DLD1 (cell line): Measurements from ENCODE around the gene C10orf105.

Experiments
- in situ Hi-C: cut with HindIII; loops from 2 replicates; pipeline ENCODE4 v1.10.0; 2017; ENCODE audit warnings: low sequenced_read_pairs

Gene C10orf105

DNA sequence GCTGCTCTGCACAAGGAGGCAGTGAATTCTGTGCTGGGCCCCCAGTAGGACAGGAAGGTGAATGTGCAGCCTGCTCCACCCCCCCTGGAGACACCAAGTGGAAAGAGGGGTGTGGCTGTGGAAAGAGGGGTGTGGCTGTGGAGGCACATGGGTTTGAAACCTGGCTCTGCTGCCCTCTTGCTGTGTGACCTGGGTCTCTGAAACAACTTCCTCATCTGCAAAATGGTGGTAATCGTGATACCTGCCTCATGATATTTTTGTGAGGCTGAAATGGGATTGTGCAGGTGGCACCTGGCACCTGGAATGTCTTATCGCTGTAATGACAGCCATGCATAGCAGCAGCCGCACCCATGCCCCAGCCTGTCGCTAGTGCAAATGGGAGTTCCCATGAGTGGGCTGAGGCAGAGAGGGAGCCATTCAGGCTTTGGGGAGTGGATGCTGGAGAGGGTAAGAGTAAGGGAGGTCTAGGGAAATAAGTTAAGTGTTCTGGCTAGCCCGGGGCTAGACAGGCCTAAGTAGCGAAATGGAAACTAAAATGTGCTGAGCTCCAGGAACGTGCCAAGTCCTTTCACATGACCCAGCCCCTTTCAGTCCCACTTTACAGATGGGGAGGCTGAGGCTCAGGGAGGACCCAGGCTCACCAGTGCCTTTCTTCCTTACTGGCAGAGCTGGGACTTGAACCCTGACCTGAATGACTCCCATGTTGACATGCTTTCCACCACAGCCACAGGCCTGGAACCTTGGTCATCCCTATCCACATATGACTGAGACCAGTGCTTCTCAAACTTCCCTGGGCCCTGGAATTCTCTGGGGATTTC, 35.0 kb downstream of the C10orf105 start:
- in situ Hi-C loops: no loop called here

DNA sequence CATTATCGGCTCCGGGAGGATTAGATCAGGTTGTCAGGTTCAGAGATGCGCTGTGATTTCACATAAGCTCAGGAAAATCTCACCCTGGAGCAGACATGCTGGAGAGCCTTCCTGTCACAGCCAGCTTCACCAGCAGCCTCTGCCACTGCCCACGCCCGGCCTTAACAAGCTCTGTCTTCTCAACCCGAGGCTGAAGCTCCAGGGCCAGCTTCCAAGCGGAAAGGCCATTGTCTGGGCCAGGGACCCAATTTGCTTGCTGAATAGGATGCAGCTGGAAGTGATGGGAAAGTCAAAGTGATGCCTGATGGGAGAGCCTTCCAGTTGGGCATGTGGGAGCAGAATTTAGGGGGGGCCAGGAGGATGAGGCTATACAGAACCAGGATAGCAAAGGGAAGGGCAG, 36.3 kb downstream of the C10orf105 start:
- in situ Hi-C loops: no loop called here

DNA sequence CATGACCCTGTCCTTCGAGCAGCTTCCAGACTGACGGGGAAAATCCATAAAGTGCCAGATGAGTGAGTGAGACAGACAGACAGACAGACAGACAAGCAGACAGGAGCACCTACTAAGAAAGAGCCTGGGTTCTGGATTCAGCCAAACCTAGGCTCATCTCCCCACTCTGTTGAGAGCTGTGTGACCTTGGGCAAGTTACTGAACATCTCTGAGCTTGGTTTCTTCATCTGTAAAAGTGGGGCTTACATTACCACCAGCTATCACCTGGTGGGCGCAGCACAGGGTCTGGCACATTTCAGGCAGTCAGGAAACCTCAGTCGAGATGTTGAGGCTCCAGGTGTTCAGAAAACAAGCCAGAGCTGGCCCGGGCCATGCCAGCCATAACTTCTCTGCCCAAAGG, 37.6 kb downstream of the C10orf105 start:
- in situ Hi-C loops: no loop called here

DNA sequence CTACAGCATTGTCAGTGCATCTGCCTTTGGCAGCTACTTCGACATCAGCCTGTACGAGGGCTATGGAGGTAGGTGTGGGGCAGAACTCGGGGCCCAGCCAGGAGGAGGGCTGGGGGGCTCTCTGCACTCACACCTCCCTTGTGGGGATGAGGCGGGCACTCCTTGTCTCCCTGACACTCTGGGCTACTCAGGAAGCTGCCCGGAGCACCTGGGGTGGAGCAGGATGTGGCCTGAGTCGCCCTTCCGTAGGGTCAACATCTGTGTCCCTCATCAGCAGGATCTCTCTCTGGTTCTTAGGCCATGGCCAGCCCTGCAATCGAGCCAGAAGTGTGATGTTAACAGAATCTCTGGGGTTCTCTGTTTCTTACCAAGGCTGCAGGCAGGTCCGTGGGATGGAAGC, 40.2 kb downstream of the C10orf105 start:
- in situ Hi-C loops: no loop called here

DNA sequence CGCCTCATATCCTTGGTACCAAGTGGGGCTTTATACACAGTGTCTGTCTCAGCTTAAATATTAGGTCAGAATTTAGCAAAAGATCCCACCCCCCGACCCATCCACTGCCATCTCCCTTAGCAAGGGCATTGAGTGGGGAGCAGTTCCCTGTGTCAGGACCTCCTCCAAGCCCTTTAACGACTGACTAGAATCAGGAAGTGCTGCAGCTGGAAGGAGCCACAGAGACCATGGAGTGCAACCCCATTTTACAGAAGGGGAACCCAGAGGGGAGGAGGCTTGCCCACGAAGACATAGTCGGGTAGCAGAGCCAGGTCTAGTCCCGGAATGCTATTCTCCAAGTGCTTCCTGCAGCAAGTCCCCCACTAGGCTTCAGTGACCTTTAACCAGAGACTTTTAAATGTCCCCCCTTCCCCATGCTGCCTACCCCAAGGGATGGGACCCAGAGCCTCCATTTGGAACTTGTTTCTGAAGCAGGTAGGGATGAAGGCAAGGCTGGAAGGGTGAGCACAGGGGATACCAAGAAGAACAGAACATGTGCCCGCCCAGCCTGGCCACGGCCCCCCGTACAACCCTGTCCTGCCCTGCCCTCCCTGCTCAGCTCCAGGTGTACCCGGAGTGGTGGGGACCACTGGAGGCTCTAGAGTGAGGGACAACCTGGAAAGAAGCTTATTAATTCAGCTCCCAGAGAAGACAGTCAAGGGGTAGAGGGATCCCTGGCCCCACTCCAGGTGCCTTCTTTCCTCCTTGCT, 41.3 kb downstream of the C10orf105 start:
- in situ Hi-C loops: no loop called here

DNA sequence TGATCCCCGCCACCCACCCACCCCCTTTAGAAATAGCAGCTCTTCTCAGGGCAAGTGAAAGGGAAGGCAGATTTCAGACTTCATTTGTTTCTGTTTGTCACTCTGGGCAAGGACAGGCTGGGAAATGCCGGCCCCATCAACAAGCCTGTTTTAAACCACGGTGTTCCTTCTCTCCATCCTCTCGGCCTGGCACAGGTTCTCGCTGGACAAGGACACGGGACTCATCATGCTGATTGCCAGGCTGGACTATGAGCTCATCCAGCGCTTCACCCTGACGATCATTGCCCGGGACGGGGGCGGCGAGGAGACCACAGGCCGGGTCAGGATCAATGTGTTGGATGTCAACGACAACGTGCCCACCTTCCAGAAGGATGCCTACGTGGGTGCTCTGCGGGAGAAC, 42.3 kb downstream of the C10orf105 start:
- in situ Hi-C loops: no loop called here

DNA sequence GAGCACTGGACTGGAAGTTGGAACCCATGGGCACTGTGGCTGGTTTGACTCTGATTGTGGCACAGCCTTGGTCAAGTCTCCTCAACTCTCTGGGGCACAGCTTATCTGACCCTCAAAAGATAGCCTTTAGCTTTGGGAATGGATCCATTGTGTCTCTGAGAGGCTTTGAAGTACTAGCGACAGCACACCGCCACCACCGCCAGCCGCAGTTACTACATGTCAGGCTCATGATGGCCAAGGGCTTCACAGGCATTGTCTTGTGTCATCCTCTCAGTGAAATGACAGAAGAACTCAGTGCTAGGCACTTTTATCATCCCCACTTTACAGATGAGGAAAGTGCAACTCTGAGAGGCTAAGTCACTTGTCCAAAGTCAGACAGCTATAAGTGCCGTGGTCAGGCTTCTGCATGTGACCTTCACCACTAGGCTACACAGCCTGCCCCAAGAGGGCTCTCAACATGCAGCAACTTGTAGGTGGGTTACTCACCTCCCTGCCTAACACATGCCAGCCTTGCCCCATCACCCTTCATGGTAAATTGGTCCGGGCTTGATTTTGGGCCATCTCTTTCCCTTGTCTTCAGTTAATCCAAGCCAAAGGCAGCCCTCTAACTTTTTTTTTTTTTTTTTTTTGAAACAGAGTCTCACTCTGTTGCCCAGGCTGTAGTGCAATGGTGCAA, 44.1 kb downstream of the C10orf105 start:
- in situ Hi-C loops: no loop called here

DNA sequence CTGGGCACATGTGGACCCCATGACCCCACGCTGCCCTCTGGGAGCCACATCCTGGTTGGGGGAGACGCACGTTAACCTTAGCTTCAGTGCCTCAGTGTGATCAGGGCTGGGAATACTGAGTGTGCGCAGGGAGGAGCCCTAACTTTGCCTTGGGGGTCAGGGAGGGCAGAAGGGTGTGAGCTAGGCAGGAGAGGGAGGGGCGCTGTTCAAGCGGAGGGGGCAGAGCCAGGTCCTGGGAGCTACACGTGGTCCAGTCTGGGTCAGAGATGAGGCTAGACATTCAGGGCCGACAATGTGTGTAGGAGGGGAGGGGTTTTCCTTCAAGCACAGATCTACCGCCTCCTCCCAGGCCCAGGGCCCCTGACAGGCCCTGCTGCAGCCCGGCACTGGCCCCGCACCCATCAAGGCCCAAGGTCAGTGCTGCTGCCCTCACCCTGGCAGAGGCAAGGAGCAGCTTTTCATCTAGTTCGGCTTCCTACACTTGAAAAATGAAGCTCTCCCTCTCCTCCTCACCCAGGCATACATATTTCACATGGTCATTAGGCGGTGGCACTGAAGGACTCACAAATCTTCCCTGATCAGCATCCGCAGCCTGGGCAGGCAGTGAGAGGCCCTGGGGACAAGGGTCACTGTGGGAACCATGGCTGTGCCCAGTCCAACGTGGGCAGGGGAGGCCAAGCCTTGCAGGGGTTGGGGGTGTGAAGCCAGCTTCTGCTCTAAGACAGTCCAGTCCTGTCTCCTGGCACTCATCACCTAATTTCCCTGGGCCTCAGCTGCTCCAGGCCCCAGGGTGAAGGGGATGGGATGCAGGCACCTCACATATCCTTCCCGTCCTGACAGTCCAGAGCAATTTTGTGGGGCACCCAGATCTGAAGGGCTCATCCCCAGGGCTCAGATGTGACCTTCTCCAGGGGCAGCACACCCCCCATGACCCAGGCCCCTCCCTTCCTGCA, 47.3 kb downstream of the C10orf105 start:
- in situ Hi-C loops: no loop called here

DNA sequence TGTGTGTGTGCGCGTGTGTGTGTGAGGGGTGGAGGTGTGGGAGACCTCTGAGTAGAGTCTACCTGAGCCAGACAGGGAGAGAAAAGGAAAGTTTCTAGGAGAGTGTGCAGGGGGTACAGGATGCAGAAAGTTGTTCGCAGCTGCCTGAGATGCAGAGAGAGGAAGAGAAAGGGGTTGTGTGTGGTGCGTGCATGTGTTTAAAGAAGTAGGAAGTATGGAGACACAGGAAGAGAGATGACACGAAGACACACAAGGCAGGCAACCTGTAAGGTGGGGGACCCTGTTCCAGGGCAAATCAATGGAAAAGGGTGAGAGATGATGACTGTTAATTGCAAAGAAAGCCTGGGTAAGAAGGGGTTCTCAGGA, 52.2 kb downstream of the C10orf105 start:
- in situ Hi-C loops: no loop called here

DNA sequence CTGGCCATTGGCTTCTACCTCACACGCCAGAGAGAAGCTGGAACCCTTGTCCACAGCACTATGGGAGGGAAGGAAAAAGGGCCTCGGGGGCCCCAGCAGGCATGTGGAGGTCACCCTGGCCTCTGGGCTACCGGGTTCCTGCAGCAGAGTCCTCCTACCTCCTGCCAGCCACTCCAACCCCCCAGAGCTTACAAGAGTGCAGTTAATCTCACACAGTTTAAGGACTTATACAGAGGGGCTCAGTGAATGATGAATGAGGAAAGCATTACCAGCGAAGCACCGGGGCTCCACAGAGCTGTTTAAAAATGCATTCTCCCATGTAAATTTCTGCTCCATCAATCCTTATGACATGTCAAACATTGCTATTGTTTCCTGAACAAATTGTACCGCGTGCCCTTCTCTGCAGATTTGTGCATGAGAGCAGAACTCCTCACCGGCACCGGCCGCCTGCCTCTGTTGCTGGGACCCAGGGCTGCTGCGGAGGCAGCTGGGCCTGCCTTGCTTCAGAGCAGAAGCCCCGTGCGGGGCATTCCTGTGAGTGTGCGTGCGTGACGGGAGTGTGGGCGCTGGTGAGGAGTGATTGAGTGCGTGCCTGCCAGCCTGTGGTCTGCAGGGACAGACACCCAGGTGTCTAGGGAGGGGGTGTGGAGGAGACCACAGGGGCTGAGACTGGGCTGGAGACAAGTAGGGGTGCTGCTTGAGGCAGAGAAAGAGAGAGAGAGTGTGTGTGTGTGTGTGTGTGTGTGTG, 52.8 kb downstream of the C10orf105 start:
- in situ Hi-C loops: no loop called here

DNA sequence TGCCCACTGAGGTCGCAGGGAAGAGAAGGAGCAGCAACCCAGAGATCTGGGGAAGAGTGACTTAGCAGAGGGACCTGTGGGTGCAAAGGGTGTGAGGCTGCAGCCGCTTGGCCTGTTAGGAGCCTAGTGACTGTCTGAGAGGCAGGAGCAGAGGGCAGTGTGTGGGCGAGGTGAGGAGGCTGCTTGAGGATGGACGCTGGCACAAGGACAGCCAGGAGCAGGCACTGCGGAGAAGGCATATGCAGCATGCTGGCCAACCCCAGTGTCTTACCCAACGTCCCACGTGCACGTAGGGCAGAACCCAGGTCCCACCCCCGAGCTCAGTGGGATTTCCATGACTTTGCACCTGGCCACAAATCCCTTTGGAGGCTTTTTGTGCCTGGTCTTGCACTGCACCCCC, 54.1 kb downstream of the C10orf105 start:
- in situ Hi-C loops: no loop called here

DNA sequence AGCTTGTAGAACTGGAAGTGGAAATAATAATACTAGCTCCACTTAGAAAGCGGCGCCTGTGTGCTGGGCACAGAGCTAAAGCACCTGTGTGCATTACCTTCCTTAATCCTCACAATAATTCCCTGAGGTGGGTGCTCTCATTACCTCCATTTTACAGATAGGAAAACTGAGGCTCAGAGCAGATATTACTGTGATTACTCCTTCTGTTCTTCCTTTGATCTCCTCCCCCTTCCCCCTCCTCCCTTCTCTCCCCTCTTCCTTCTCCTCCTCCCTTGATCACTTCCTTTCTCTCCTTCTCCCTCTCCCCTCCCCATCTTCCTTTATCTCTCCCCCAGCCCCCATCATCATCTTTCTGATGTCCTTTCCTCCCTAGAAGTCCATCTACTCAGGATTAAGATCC, 55.0 kb downstream of the C10orf105 start:
- in situ Hi-C loops: no loop called here

DNA sequence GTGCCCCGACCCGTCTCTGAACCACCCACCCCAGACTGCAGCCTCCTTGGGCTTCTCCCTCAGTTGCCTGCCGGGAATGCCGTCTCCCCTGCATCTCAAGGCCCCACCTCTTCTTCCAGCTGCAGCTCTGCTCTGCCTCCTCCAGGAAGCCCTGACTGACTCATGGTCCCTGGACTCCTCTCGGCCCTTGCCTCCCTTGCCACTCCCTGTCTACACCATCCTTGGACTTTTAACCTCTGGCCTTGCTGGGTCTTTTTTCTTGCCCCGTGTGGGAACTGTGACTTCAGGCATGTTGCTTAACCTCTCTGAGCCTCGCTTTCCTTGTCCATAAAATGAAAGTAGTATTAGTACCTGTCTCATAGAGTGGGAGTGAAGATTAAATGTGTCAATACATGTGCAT, 56.3 kb downstream of the C10orf105 start:
- in situ Hi-C loops: no loop called here

DNA sequence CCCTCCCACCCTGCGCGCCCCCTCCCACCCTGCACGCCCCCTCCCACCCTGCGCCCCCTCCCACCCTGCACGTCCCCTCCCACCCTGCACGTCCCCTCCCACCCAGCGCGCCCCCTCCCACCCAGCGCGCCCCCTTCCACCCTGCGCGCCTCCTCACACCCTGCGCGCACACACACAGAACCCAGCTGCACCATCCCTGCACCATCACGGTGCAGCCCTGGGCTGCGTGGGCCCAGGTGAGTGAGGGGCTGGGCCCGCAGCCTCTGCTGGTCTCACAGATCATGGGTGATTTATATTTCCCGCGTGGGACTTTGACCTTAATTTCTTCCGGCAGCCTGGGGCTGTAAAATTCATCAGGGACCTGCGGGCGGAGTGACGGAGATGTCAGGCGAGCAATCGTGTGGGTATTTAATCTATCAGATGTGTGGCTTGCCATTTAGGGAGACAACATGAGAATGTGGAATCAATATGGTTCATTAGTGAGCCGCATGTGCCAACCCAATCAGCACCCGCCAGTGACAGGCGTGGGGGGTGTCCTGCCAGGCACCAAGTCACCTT, 57.7 kb downstream of the C10orf105 start:
- in situ Hi-C loops: no loop called here
